K562 (cell line): Measurements from ENCODE around the gene UBN1. TPM values are rescaled to one million over a fixed set of nuclear protein-coding genes. Genes with fewer than 3 reads are reported as not detected.

ENCODE experiments used
- ETV5 ChIP-seq: sonication (generic); formaldehyde crosslinking; IDR thresholded peaks from 2 replicates; pipeline ENCODE4 v1.4.0; 2020; ENCODE audit warnings: low read depth, mild to moderate bottlenecking, missing genetic modification reagents
- GATA2 ChIP-seq: sonication (generic); formaldehyde crosslinking; IDR thresholded peaks from 2 replicates; pipeline ENCODE4 v1.4.0; 2020; ENCODE audit warnings: mild to moderate bottlenecking, missing genetic modification reagents
- HLTF ChIP-seq: fragments of 450-650 bp; IDR thresholded peaks from 2 replicates; pipeline ENCODE4 v1.6.1; 2016
- KAT8 ChIP-seq: fragments of 450-650 bp; IDR thresholded peaks from 2 replicates; pipeline ENCODE4 v1.6.1; 2016; ENCODE audit warnings: low read depth, mild to moderate bottlenecking
- ZC3H8 ChIP-seq: fragments of 450-650 bp; IDR thresholded peaks from 2 replicates; pipeline ENCODE4 v1.6.1; 2017
- ZFP91 ChIP-seq: sonication (generic); formaldehyde crosslinking; IDR thresholded peaks from 2 replicates; pipeline ENCODE4 v1.8.0; 2022; ENCODE audit warnings: mild to moderate bottlenecking, missing genetic modification reagents
- ZKSCAN8 ChIP-seq: fragments of 200-800 bp; sonication (Bioruptor generic); IDR thresholded peaks from 2 replicates; pipeline ENCODE4 v1.6.1; 2016; ENCODE audit warnings: missing genetic modification characterization, missing compliant biosample characterization
- ZNF318 ChIP-seq, 2 experiments: fragments of 450-650 bp; IDR thresholded peaks; 2 replicates each; pipeline ENCODE4 v1.6.1; 2016; ENCODE audit warnings: mild to moderate bottlenecking in 2 of 2, borderline replicate concordance in 1 of 2, low read depth in 1 of 2, moderate library complexity in 1 of 2
- ZNF561 ChIP-seq: fragments of 450-650 bp; formaldehyde crosslinking; conservative IDR thresholded peaks from 2 replicates; pipeline ENCODE4 v1.4.0; 2020; ENCODE audit warnings: mild to moderate bottlenecking, moderate library complexity
- polyA plus RNA-seq, 8 experiments: library from polyadenylated mRNA; depleted of rRNA in 4 of 8; stranded (reverse) in 5 of 8; unstranded in 3 of 8; fragments of >200 nt; fragmentation: Nextera tagmentation in 2 of 8; fragmentation: Illumina TruSeq in 1 of 8; extraction: Ambion mirVana in 2 of 8; extraction: Trizol in 1 of 8; gene quantifications; 2 replicates each; pipeline versions ENCODE4 v1.2.1 to v1.2.3, GENCODE V29; 2011 to 2014; ENCODE audit warnings: inconsistent platforms in 1 of 8, missing spikeins in 1 of 8
- total RNA-seq, 7 experiments: library from RNA; depleted of rRNA in 6 of 7; stranded (reverse); fragments of >200 nt in 6 of 7; fragmentation: Illumina TruSeq in 2 of 7; extraction: Trizol in 2 of 7; gene quantifications; 2 replicates each; pipeline versions ENCODE4 v1.2.1 to v1.2.3, GENCODE V29; 2011 to 2021; ENCODE audit warnings: low replicate concordance in 1 of 7
- TF ChIP-seq, protein P1 (sequence below): sonication (generic); formaldehyde crosslinking; IDR thresholded peaks from 2 replicates; pipeline ENCODE4 v1.8.1; 2023; ENCODE audit warnings: mild to moderate bottlenecking, missing genetic modification reagents
- TF ChIP-seq, protein P2 (sequence below): sonication (generic); formaldehyde crosslinking; IDR thresholded peaks from 2 replicates; pipeline ENCODE4 v1.8.1; 2023; ENCODE audit warnings: missing genetic modification reagents, mild to moderate bottlenecking, borderline replicate concordance

The UBN1 gene
- total and polyA plus RNA-seq, 9 of the 15 experiments (the other 6 are each of a cell fraction or from before 2014, with no cell fraction given) = 1.5 to 45.7 (median 20.6) TPM

DNA sequence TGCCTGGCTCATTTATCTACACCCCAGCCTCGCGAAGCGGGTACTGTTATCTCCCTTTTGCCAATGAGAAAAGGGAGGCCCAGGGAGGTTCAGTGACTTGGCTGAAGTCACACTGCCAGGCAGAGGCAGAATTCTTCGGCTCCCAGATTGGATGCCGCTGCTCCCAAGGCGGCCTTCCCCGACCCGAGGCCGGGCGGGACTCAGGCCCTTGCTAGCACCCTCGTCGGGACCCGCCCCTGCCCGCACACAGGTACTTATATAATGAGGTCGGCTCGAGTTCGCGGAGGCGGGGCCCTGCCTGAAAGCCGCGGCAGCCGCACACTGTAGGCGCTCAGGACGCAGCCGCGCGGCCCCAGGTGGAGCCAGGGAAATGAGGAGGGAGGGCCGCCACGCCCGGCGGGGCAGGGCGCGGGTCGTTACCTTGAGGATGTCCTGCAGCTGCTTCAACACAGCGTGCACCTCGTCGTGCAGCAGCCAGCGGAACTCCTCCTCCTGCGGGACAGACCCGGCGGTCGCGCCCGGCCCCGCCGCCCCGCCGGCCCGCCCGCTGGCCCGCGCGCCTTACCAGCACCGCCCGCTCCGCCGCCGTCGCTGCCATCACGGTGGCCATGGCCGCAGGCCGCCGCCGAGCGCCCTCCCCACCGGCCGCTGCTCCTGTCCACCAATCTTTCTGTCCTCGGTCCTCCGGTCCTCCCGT lies 45.2 kb upstream of the UBN1 start, which contains the start of gene ROGDI (continued):
- TF ChIP-seq, protein P1, sequence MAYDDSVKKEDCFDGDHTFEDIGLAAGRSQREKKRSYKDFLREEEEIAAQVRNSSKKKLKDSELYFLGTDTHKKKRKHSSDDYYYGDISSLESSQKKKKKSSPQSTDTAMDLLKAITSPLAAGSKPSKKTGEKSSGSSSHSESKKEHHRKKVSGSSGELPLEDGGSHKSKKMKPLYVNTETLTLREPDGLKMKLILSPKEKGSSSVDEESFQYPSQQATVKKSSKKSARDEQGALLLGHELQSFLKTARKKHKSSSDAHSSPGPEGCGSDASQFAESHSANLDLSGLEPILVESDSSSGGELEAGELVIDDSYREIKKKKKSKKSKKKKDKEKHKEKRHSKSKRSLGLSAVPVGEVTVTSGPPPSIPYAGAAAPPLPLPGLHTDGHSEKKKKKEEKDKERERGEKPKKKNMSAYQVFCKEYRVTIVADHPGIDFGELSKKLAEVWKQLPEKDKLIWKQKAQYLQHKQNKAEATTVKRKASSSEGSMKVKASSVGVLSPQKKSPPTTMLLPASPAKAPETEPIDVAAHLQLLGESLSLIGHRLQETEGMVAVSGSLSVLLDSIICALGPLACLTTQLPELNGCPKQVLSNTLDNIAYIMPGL (CRISPR knock-in tag) = no peak
- TF ChIP-seq ZKSCAN8 (no peak), ZNF318 (IDR thresholded peaks at IDR 0.05; ENCODE audit: borderline replicate concordance in 1 of 2, low read depth in 1 of 2) (no peak), ETV5 (CRISPR knock-in tag) (no peak), HLTF (no peak), ZC3H8 (no peak), ZFP91 (no peak), ZNF561 (CRISPR knock-in tag) (no peak), KAT8 (no peak), GATA2 (no peak)
- TF ChIP-seq, protein P2, sequence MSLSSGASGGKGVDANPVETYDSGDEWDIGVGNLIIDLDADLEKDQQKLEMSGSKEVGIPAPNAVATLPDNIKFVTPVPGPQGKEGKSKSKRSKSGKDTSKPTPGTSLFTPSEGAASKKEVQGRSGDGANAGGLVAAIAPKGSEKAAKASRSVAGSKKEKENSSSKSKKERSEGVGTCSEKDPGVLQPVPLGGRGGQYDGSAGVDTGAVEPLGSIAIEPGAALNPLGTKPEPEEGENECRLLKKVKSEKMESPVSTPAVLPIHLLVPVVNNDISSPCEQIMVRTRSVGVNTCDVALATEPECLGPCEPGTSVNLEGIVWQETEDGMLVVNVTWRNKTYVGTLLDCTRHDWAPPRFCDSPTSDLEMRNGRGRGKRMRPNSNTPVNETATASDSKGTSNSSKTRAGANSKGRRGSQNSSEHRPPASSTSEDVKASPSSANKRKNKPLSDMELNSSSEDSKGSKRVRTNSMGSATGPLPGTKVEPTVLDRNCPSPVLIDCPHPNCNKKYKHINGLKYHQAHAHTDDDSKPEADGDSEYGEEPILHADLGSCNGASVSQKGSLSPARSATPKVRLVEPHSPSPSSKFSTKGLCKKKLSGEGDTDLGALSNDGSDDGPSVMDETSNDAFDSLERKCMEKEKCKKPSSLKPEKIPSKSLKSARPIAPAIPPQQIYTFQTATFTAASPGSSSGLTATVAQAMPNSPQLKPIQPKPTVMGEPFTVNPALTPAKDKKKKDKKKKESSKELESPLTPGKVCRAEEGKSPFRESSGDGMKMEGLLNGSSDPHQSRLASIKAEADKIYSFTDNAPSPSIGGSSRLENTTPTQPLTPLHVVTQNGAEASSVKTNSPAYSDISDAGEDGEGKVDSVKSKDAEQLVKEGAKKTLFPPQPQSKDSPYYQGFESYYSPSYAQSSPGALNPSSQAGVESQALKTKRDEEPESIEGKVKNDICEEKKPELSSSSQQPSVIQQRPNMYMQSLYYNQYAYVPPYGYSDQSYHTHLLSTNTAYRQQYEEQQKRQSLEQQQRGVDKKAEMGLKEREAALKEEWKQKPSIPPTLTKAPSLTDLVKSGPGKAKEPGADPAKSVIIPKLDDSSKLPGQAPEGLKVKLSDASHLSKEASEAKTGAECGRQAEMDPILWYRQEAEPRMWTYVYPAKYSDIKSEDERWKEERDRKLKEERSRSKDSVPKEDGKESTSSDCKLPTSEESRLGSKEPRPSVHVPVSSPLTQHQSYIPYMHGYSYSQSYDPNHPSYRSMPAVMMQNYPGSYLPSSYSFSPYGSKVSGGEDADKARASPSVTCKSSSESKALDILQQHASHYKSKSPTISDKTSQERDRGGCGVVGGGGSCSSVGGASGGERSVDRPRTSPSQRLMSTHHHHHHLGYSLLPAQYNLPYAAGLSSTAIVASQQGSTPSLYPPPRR = no peak
